ENCODE results near the gene SLC28A2.

The SLC28A2 gene

DNA sequence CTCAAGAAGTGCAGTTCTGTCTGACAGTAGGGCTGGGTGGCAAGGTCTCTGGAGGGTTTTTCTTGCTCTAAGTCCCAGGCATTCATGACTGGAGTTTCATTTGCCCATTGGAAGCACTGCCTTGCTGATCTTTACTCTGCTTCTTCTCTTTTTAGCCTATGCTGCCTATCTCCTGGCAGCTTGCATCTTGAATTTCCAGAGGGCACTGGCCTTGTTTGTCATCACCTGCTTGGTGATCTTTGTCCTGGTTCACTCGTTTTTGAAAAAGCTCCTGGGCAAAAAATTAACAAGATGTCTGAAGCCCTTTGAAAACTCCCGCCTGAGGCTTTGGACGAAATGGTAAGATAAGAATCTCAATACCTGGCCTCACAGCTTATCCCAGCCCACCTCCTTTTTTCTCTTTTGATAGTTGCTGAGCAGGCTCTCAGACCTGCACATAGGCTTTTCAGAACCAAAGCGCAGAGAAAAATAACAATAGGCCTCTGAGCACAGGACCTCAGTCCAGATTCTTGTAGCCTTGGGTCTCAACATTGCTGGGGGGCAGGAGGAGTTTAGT is 10.9 kb downstream of the SLC28A2 start:
- Histone ChIP-seq H3K9me3 (ENCODE audit: control insufficient read depth, insufficient read depth, low read length) (no peaks in the 10 kb centered on the region), H3K4me3 (ENCODE audit: low read length) (no peak overlapping the region), H3K36me3 (ENCODE audit: control insufficient read depth, insufficient read depth, low read length) (no peaks in the 10 kb centered on the region), H3K4me1 (ENCODE audit: control insufficient read depth, insufficient read depth, low read length) (no peaks in the 10 kb centered on the region), H3K27me3 (ENCODE audit: control insufficient read depth, insufficient read depth, low read length) (no peaks in the 10 kb centered on the region), H3K27ac (ENCODE audit: low read length) (no peak overlapping the region)
- WGBS (ENCODE audit: insufficient coverage, insufficient read length) = no CpG with 5 or more reads among the region's 4 CpGs
- no peak for DNase-seq (ENCODE audit: low read depth, low spot score)

DNA sequence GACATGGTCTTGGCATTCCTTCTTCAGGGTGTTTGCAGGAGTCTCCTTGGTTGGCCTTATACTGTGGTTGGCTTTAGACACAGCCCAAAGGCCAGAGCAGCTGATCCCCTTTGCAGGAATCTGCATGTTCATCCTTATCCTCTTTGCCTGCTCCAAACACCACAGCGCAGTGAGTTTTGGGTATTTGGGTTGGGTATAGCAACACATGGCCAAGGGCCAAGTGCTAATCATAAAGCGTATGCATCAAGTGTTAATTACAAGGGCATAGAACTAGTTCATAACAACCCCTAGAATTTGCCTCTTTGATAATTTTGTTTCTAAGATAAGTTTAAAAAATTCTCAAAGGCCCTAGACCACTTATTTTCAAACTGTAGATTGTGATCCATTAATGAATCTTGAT is 11.8 kb downstream of the SLC28A2 start:
- no peaks in the 10 kb centered on the region for H3K27me3 ChIP-seq (ENCODE audit: control insufficient read depth, insufficient read depth, low read length)
- H3K36me3 ChIP-seq (ENCODE audit: control insufficient read depth, insufficient read depth, low read length) = no peaks in the 10 kb centered on the region
- no peak overlapping the region for H3K27ac ChIP-seq (ENCODE audit: low read length)
- H3K9me3 ChIP-seq (ENCODE audit: control insufficient read depth, insufficient read depth, low read length) = no peaks in the 10 kb centered on the region
- DNase-seq (ENCODE audit: low read depth, low spot score) = no peak
- H3K4me3 ChIP-seq (ENCODE audit: low read length) = no peak overlapping the region
- H3K4me1 ChIP-seq (ENCODE audit: control insufficient read depth, insufficient read depth, low read length) = no peaks in the 10 kb centered on the region
- WGBS (ENCODE audit: insufficient coverage, insufficient read length) = no CpG with 5 or more reads among the region's 2 CpGs

DNA sequence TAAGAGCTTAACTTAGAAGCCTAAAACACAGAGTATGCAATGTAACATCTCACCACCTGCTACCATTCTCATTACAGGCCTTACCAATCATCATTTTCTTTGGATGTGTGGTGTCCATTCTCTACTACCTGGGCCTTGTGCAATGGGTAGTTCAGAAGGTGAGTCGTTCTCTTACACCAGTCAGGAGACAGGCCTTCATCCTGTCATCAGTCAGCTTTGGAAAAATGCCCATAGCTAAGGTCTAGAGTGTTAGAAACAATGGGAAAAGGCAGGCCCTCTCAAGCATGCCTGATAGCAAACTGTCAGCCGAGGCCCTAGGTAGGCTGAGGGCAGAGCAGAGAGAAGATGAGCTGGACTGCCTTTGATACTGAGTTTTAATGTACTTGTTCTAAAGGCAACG is 13.5 kb downstream of the SLC28A2 start:
- Histone ChIP-seq H3K27me3 (ENCODE audit: control insufficient read depth, insufficient read depth, low read length) (no peaks in the 10 kb centered on the region), H3K4me1 (ENCODE audit: control insufficient read depth, insufficient read depth, low read length) (no peaks in the 10 kb centered on the region), H3K9me3 (ENCODE audit: control insufficient read depth, insufficient read depth, low read length) (no peaks in the 10 kb centered on the region), H3K27ac (ENCODE audit: low read length) (no peak overlapping the region), H3K36me3 (ENCODE audit: control insufficient read depth, insufficient read depth, low read length) (no peaks in the 10 kb centered on the region), H3K4me3 (ENCODE audit: low read length) (no peak overlapping the region)
- DNase-seq (ENCODE audit: low read depth, low spot score) = no peak
- WGBS (ENCODE audit: insufficient coverage, insufficient read length) = no CpG with 5 or more reads among the region's 3 CpGs

DNA sequence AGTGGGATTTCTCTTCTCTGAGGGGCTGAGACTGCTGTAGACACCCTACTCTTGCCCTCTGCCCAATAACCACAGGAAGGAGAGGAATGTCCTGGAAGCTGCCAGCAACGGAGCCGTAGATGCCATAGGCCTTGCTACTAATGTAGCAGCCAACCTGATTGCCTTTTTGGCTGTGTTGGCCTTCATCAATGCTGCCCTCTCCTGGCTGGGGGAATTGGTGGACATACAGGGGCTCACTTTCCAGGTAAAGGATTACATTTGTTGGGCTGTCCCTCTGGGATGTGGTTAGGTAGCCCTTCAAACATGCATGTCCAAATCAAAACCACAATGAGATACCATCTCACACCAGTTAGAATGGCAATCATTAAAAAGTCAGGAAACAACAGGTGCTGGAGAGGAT is 16.1 kb downstream of the SLC28A2 start:
- DNase-seq (ENCODE audit: low read depth, low spot score) = peak; percentile 16
- no CpG with 5 or more reads among the region's 2 CpGs for WGBS (ENCODE audit: insufficient coverage, insufficient read length)
- H3K36me3 ChIP-seq (ENCODE audit: control insufficient read depth, insufficient read depth, low read length) = no peaks in the 10 kb centered on the region
- no peaks in the 10 kb centered on the region for H3K4me1 ChIP-seq (ENCODE audit: control insufficient read depth, insufficient read depth, low read length)
- H3K9me3 ChIP-seq (ENCODE audit: control insufficient read depth, insufficient read depth, low read length) = no peaks in the 10 kb centered on the region
- H3K27me3 ChIP-seq (ENCODE audit: control insufficient read depth, insufficient read depth, low read length) = no peaks in the 10 kb centered on the region
- no peak overlapping the region for H3K27ac ChIP-seq (ENCODE audit: low read length)
- H3K4me3 ChIP-seq (ENCODE audit: low read length) = no peak overlapping the region

DNA sequence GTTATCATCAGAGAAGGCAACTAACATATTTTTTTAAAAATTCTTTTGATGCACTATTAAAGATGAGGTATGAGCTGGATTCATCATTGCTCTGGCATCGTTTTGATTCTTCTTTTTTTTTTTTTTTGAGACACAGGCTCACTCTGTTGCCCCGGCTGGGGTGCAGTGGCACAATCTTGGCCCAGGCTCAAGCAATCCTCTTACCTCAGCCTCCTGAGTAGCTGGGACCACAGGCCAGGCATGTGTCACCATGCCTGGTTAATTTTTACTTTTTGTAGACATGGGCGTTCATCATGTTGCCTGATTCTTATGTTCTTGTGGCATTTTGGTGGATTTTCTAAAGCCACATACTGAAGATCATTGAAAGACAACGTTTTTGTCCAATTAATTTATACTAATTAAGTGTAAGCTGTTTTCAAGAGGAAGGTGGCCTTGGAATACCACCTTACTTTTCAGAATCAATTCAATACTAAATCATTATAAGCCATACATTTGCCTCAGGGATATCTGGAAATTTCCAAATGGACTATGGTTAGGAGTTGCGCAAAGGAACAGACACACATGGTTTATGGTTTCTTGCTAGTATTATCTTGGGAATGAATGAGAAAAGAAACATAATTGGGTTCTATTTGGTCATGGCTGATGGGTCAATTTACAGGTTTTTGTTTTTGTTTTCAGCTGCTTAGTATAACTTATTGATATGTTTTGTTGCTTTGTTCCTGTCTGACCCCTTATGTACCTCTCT is 22.8 kb downstream of the SLC28A2 start:
- H3K4me3 ChIP-seq (ENCODE audit: low read length) = no peak overlapping the region
- no peaks in the 10 kb centered on the region for H3K4me1 ChIP-seq (ENCODE audit: control insufficient read depth, insufficient read depth, low read length)
- no peaks in the 10 kb centered on the region for H3K36me3 ChIP-seq (ENCODE audit: control insufficient read depth, insufficient read depth, low read length)
- no peak for DNase-seq (ENCODE audit: low read depth, low spot score)
- H3K27ac ChIP-seq (ENCODE audit: low read length) = no peak overlapping the region
- no peaks in the 10 kb centered on the region for H3K9me3 ChIP-seq (ENCODE audit: control insufficient read depth, insufficient read depth, low read length)
- WGBS (ENCODE audit: insufficient coverage, insufficient read length) = no CpG with 5 or more reads among the region's 5 CpGs
- no peaks in the 10 kb centered on the region for H3K27me3 ChIP-seq (ENCODE audit: control insufficient read depth, insufficient read depth, low read length)

DNA sequence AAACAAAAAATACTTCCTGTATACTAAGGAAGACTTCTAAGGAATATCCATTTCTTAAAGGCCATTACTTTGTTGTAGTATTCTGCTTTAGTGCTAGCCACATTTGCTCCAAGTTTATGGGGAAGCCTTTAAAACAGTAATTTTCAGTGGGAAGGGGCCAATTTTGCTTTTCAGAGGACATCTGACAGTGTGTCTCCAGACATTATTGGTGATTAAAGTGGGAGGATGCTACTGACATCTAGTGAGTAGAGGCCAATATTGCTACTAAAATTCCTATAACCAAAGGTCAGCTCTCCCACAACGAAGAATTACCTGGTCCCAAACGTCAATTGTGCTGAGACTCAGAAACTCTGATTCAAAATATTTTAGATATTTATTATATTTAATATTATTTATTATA is 24.8 kb downstream of the SLC28A2 start:
- WGBS (ENCODE audit: insufficient coverage, insufficient read length) = no CpG with 5 or more reads among the region's 2 CpGs
- no peaks in the 10 kb centered on the region for H3K9me3 ChIP-seq (ENCODE audit: control insufficient read depth, insufficient read depth, low read length)
- DNase-seq (ENCODE audit: low read depth, low spot score) = no peak
- H3K27me3 ChIP-seq (ENCODE audit: control insufficient read depth, insufficient read depth, low read length) = no peaks in the 10 kb centered on the region
- H3K4me1 ChIP-seq (ENCODE audit: control insufficient read depth, insufficient read depth, low read length) = no peaks in the 10 kb centered on the region
- no peak overlapping the region for H3K4me3 ChIP-seq (ENCODE audit: low read length)
- no peak overlapping the region for H3K27ac ChIP-seq (ENCODE audit: low read length)
- no peaks in the 10 kb centered on the region for H3K36me3 ChIP-seq (ENCODE audit: control insufficient read depth, insufficient read depth, low read length)

DNA sequence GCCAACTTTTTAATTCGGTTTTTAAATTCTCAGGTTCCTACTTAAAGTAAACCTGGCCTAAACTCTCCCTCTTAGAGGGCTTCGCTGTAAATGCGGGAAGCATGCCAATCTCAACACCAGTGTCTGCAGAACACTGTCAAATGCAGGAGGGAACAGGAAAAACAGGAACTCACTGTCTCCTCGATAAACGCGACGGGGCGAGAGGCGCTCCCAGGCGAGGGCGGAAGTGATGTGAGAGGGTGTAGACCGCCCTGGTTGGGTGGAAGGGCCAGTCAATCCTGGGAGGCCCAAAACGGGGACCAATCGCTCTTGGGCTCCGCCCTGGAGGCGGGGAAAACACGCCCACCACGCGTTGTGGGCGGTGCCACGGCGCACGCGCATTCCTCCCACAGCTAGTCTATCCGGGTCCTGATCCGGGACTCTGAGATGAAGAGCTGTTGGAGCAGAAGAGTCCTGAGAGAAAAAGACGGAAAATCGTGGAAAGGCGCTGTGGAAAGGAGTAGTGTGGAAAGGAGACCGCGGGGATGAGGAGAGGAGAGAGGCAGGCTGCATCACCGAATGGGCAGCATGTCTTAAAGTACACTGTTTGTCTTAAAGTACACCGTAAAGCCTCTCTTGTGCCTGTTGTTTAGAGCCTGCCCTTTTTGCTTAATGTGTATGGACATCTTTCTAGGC is 27.1 kb downstream of the SLC28A2 start:
- Histone ChIP-seq H3K27me3 (ENCODE audit: control insufficient read depth, insufficient read depth, low read length) (no peaks in the 10 kb centered on the region), H3K4me1 (ENCODE audit: control insufficient read depth, insufficient read depth, low read length) (no peaks in the 10 kb centered on the region), H3K4me3 (ENCODE audit: low read length) (peak overlapping the region; percentile 39; the same call in 1 of the 2 replicates), H3K9me3 (ENCODE audit: control insufficient read depth, insufficient read depth, low read length) (no peaks in the 10 kb centered on the region), H3K27ac (ENCODE audit: low read length) (no peak overlapping the region), H3K36me3 (ENCODE audit: control insufficient read depth, insufficient read depth, low read length) (no peaks in the 10 kb centered on the region)
- DNase-seq (ENCODE audit: low read depth, low spot score) = peak; percentile 75
- WGBS (ENCODE audit: insufficient coverage, insufficient read length) = no CpG with 5 or more reads among the region's 33 CpGs

DNA sequence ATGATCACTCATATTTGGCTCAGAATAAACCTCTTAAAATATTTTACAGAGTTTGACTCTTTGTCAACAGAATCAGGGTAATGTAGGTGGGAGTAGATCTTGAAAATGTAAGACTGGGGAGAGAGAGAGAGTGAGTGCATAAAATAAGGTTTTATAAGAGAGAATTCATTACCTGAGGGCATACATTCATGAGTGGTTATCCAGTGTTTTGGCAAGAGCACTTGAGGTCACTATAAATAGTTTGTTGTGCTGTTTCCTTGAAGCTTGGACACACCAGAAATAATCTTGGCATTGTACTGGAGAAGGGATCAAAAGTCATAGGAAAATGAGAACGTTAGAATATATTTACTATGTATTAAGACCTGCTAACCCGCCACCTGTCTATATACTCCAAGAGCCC is 33.4 kb downstream of the SLC28A2 start:
- H3K27ac ChIP-seq (ENCODE audit: low read length) = no peak overlapping the region
- WGBS (ENCODE audit: insufficient coverage, insufficient read length) = no CpG with 5 or more reads among the region's 2 CpGs
- no peaks in the 10 kb centered on the region for H3K9me3 ChIP-seq (ENCODE audit: control insufficient read depth, insufficient read depth, low read length)
- DNase-seq (ENCODE audit: low read depth, low spot score) = no peak
- no peaks in the 10 kb centered on the region for H3K27me3 ChIP-seq (ENCODE audit: control insufficient read depth, insufficient read depth, low read length)
- no peaks in the 10 kb centered on the region for H3K36me3 ChIP-seq (ENCODE audit: control insufficient read depth, insufficient read depth, low read length)
- H3K4me1 ChIP-seq (ENCODE audit: control insufficient read depth, insufficient read depth, low read length) = no peaks in the 10 kb centered on the region
- H3K4me3 ChIP-seq (ENCODE audit: low read length) = no peak overlapping the region

DNA sequence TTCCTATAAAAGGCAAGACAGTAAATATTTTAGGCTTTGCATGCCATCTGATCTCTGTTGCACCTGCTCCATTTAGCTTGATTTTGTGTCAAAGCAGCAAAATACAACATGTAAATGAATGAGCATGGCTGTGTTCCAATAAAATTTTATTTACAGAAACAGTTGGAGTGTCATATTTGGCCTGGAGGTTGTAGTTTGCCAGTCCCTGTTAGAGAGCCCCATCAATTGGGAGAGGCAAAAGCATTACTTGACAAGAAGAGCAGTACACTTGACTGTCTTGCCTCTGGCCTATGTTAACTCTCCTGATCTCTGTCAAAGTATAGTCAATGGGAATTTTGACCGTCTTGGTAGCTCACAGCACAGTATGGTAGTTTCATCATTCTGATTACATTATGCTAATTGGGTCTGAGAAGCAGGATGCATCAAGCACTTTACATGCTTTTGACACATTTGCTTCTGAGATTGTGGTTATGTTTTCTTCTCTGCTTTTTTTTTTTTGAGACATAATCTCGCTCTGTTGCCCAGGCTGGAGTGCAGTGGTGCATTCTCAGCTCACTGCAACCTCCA is 35.4 kb downstream of the SLC28A2 start:
- DNase-seq (ENCODE audit: low read depth, low spot score) = no peak
- Histone ChIP-seq H3K27me3 (ENCODE audit: control insufficient read depth, insufficient read depth, low read length) (no peaks in the 10 kb centered on the region), H3K36me3 (ENCODE audit: control insufficient read depth, insufficient read depth, low read length) (no peaks in the 10 kb centered on the region), H3K4me3 (ENCODE audit: low read length) (no peak overlapping the region), H3K9me3 (ENCODE audit: control insufficient read depth, insufficient read depth, low read length) (no peaks in the 10 kb centered on the region), H3K27ac (ENCODE audit: low read length) (no peak overlapping the region), H3K4me1 (ENCODE audit: control insufficient read depth, insufficient read depth, low read length) (no peaks in the 10 kb centered on the region)
- WGBS (ENCODE audit: insufficient coverage, insufficient read length) = no CpG with 5 or more reads among the region's 2 CpGs

DNA sequence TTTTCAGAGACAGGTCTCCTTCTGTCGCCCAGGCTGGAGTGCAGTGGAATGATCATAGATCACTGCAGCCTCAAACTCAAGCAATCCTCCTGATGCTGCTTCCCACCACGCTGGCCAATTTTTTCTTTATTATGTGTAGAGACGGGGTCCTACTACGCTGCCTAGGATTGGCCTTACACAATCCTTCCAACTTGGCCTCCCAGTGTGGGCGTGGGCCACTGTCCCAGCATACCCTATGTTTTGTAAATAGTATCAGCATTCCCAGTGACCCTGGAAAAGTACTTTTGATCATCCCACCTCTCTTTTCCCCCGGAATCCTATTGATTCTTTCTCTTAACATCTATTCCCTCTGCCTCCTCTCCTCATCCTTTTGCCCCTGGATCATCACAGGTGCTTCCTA is 36.9 kb downstream of the SLC28A2 start:
- Histone ChIP-seq H3K9me3 (ENCODE audit: control insufficient read depth, insufficient read depth, low read length) (no peaks in the 10 kb centered on the region), H3K27me3 (ENCODE audit: control insufficient read depth, insufficient read depth, low read length) (no peaks in the 10 kb centered on the region), H3K36me3 (ENCODE audit: control insufficient read depth, insufficient read depth, low read length) (no peaks in the 10 kb centered on the region), H3K4me1 (ENCODE audit: control insufficient read depth, insufficient read depth, low read length) (no peaks in the 10 kb centered on the region), H3K27ac (ENCODE audit: low read length) (no peak overlapping the region), H3K4me3 (ENCODE audit: low read length) (no peak overlapping the region)
- no peak for DNase-seq (ENCODE audit: low read depth, low spot score)
- WGBS (ENCODE audit: insufficient coverage, insufficient read length) = no CpG with 5 or more reads among the region's 6 CpGs

Data from iPS DF 6.9 (cell line).